Stimulated activated CD4-positive, alpha-beta T cell treated with anti-CD3 and anti-CD28 coated beads, Interleukin-4, amount 100 ng/mL, for 24 hours (primary cell): Measurements from ENCODE around the gene GPR142.

Experiments used
- DNase-seq: peaks from one replicate; pipeline ENCODE4 v3.0.0-alpha.2; 2020

Gene GPR142

GRCh38 chr17:74345433-74346241 lies 21.7 kb upstream of the GPR142 start:
- DNase-seq = no peak

GRCh38 chr17:74347646-74348045 lies 19.7 kb upstream of the GPR142 start:
- no peak for DNase-seq

GRCh38 chr17:74349120-74349519 lies 18.2 kb upstream of the GPR142 start:
- DNase-seq = no peak

DNA sequence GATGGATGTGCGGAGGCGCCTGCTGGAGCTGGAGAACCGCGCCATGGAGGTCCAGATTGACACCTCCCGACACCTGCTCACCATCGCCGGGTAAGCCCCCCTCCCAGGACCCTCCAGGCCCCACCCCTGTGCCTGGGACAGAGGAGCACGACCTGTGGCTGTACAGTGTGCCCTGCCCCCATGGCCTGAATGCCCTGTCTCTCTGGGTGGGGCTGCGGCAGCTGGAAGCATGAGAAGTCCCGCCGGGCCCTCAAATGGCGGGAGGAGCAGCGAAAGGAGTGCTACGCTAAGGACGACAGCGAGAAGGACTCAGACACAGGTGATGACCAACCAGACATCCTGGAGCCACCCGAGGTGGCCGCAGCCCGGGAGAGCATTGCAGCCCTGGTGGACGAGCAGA lies 16.8 kb upstream of the GPR142 start:
- no peak for DNase-seq

GRCh38 chr17:74351552-74352210 lies 15.6 kb upstream of the GPR142 start:
- no peak for DNase-seq

- no peak for DNase-seq
These were observed 13.8 kb upstream of the GPR142 start for GRCh38 chr17:74353446-74354060.

DNA sequence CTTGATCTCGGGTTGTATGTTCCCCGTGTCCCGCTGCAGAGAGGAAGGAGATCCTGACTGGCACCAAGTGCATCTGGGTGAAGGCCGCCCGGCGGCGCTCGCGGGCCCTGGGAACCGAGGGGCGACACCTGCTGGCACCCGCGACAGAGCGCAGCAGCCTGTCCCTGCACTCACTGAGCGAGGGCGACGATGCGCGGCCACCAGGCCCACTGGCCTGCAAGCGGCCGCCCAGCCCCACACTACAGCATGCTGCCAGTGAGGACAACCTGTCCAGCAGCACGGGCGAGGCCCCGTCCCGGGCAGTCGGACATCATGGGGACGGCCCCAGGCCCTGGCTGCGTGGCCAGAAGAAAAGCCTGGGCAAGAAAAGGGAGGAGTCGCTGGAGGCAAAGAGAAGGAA lies 13.2 kb upstream of the GPR142 start:
- peak; percentile 51 for DNase-seq

DNA sequence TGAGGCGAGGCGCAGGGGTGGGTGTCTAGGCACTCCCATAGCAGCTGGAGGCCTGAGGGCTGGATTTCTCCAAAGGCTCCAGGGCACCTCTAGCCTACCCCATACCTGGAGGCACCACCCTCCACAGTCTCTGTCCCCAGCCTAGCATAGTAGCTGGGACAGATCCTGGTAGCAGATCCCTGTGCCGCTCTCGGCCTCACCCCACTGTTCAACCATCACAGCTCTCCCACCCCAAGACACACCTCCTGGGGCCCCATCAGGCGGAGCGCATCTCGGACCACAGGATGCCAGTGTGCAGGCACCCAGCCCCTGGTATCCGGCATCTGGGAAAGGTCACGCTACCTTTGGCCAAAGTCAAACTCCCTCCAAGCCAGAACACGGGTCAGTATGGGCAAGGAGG lies 12.7 kb upstream of the GPR142 start:
- DNase-seq = no peak

DNA sequence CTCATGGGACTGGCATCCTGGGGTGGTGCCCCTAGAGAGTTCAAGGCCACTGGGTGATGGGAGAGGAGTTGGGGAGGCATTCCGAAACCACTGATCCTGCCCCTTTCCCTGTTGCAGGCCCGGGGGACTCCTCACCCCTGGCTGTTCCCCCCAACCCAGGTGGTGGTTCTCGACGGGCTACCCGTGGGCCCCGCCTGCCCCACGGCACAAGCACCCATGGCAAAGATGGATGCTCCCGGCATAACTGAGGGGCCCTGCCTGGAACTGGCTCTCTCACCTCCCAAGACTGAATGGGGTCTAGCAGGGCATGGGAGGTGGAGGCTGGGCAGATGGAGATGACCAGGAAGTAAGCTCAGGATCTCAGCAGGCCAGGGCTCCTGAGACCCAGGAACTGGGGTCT lies 12.2 kb upstream of the GPR142 start:
- no peak for DNase-seq

GRCh38 chr17:74356646-74357465 lies 10.4 kb upstream of the GPR142 start:
- DNase-seq = peak; percentile 13

DNA sequence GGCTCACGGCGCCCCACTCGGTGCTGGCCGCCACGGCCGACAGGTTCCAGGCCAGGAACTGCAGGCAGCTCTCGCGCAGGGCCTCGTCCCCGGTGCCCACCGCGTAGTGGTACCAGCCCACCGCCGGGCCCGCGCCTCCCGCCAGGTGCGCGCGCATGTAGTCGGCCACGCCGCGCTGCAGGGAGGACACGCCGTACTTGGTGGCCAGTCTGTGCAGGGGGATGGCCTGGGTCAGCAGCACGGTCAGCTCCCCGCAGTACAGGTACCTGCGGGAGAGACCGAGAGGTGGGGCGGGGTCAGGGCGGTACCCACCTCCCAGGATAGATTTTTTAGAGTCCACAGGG lies 9.9 kb upstream of the GPR142 start:
- DNase-seq = no peak

DNA sequence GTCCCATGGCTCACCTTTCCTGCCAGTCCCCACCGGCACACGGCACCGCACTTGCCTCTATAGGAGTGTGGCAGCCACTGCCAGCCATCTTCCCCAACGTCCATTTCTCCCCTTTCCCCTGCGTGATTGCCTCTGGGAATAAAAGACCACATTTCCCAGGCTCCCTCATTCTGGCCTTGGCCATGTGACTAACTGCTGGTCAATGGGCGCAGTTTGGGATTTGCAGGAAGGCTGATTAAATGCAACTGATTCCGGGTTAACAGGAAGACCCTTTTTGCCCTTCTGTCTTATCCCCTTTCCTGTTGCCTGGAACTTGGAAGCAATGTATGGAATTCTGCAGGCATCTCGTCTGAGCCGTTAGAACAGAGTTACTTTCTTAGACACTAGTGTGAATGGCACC lies 8.6 kb upstream of the GPR142 start:
- DNase-seq = no peak

DNA sequence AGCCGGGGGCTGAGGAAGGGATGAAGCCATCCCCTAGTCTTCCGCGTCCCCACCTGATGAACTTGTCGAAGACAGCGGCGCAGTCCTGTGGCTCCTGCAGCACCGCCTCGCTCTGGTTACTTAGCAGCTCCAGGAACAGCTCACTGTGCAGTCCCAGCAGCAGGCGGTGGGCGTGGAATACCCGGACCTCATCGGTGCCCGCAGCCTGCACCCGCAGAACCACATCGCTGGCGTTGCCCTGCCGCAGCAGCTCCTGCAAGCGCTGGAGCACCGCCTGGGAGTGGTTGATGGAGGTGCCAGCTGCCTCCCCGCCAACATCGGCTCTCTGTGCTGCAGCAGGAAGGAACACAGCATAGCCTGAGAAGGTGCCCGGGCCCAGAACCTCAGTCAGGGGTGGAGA lies 7.4 kb upstream of the GPR142 start:
- no peak for DNase-seq

GRCh38 chr17:74360899-74361229 lies 6.4 kb upstream of the GPR142 start:
- no peak for DNase-seq

- DNase-seq = peak; percentile 26
These were observed 5.9 kb upstream of the GPR142 start, which contains the start of gene BTBD17 for GRCh38 chr17:74361230-74362068. Gene BTBD17 (minus strand): TSS chr17:74361868. CDS start chr17:74361819, 49 bp downstream.

DNA sequence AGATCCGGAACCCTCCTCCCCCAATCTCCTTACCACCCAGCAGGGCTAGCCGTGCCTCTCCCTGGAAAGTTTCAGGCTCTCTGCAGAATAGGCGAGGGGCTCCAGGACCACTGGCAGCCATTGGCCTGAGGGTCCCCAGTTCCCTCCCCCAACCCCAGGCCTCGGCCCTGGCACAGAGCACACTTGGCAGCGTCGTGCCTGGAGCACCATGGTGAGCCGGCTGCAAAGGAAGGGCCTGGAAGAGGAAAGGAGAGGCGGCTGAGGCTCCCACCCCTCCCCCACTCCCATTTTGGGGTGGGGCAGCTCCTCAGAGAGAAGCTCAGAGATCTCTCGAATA lies 5.3 kb upstream of the GPR142 start:
- no peak for DNase-seq

DNA sequence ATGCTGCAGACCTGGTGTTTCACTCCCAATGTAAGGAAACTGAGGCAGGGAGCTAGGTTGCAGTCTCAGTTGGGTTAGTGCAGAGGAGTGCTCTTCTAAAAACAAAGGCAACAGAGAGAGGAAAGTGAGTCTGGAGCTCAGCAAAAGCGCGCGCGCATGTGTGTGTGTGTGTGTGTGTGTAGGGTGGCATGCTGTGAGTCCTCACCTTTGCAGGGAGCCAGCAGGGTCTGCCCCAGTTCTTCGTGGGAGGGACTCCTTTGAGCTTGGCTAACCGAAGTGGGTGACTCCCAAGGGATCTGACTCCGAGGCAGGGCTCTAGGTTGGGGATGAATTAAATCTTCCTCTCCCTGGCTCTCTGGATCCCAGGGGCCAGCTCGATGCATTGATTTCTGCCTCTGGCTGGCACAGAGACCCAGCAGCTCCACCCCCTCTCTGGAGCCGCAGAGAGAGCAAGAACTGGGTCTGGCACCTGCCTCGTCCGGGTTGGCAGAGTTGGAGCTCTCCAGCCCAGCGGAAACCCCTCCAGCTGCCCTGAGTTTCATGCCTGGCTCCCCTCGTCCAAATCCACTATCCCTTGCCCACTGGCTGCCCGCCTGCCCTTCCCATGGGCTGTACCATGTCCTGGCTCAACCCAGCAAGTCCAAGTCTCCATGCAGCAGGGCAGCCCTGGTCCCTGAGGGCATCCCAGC lies 4.4 kb upstream of the GPR142 start:
- DNase-seq = no peak

- peak; percentile 80 for DNase-seq
These were observed 1.2 kb downstream of the GPR142 start for GRCh38 chr17:74368341-74369081.

GRCh38 chr17:74369221-74369620 lies 1.9 kb downstream of the GPR142 start:
- peak; percentile 61 for DNase-seq

DNA sequence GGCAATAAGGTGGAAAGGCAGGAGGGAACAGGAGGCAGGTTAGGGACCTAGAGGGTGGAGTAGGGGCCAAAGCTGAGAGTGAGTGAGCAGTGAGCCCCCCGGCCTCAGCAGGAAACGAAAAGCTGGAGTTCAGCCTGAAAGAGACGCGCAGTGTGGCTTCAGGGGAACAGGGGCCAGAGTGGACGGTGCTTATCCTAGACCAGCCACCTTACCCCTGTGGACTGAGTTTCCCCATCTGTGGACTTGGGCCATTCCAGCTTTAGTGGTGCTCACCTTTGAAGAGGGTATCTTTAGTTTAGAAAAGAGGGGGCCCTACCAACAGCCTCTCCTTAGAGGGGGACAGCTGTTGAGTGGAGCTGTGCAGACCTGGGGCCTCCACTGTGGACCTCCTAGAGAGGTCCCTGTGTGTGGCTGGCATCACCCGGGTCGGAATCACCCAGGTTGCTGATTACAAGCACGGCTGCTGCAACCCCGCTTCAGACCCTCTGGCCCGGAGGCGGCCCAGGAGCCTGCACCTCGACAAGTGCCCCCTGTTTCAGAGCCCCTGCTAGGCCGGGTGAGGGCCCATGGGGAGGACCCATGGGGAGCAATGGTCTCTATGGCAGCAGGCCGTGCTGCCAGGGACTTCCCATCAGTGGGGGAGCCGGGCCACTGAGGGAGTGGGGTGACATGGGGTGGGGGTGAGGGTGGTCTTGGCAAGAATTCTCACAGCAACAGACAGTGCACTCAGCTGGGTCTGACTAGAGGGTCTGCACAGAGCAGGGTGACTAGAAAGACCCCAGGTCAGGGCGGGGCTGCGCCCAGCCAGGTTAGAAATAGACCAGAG lies 2.6 kb downstream of the GPR142 start:
- no peak for DNase-seq
